HepG2 (cell line): ENCODE results near the gene TFDP1. TPM values are rescaled to one million over a fixed set of nuclear protein-coding genes. Genes with fewer than 3 reads are reported as not detected.

Experiments used
- KDM5A ChIP-seq: fragments of 200-600 bp; sonication (generic); IDR thresholded peaks from 2 replicates; pipeline ENCODE4 v1.7.0; 2018; ENCODE audit warnings: antibody characterized with exemption, mild to moderate bottlenecking, low read length, borderline replicate concordance
- PHB2 ChIP-seq: fragments of 450-650 bp; IDR thresholded peaks from 2 replicates; pipeline ENCODE4 v1.6.1; 2018; ENCODE audit not compliant: partially characterized antibody
- SALL1 ChIP-seq: sonication (generic); formaldehyde crosslinking; IDR thresholded peaks from 2 replicates; pipeline ENCODE4 v1.8.0; 2022; ENCODE audit warnings: mild to moderate bottlenecking, missing genetic modification reagents
- ZFP41 ChIP-seq: sonication (generic); formaldehyde crosslinking; IDR thresholded peaks from 2 replicates; pipeline ENCODE4 v1.4.0; 2020; ENCODE audit warnings: mild to moderate bottlenecking, missing genetic modification reagents, borderline replicate concordance
- ZNF235 ChIP-seq: sonication (generic); formaldehyde crosslinking; IDR thresholded peaks from 2 replicates; pipeline ENCODE4 v1.8.1; 2023; ENCODE audit warnings: mild to moderate bottlenecking, missing genetic modification reagents, borderline replicate concordance
- ZNF280B ChIP-seq: sonication (generic); formaldehyde crosslinking; IDR thresholded peaks from 2 replicates; pipeline ENCODE4 v1.5.0; 2020; ENCODE audit warnings: missing genetic modification reagents, mild to moderate bottlenecking, borderline replicate concordance
- ZNF281 ChIP-seq: sonication (generic); formaldehyde crosslinking; IDR thresholded peaks from 2 replicates; pipeline ENCODE4 v1.4.0; 2020; ENCODE audit warnings: missing genetic modification reagents, borderline replicate concordance
- polyA plus RNA-seq, 8 experiments: library from polyadenylated mRNA; depleted of rRNA in 3 of 8; stranded (reverse) in 7 of 8; unstranded in 1 of 8; fragments of >200 nt; fragmentation: Illumina TruSeq in 4 of 8; extraction: Trizol in 4 of 8; gene quantifications; 2 replicates each; pipeline versions ENCODE4 v1.2.1 to v1.2.3, GENCODE V29; 2011 to 2016; ENCODE audit warnings: low read depth in 4 of 8, missing spikeins in 1 of 8, mixed read lengths in 1 of 8; ENCODE audit not compliant: insufficient read depth in 1 of 8
- total RNA-seq, 5 experiments: library from RNA; depleted of rRNA; stranded (reverse); fragments of >200 nt; fragmentation: Illumina TruSeq; extraction: Trizol; gene quantifications; 2 replicates each; pipeline ENCODE4 v1.2.3, GENCODE V29; 2016; ENCODE audit warnings: low read depth in 1 of 5

The TFDP1 gene
- total and polyA plus RNA-seq, 2 of the 13 experiments (the other 11 are each of a cell fraction or from before 2014, with no cell fraction given), result 38.0 to 84.2 TPM

- no peak for TF ChIP-seq ZNF280B (CRISPR knock-in tag)
- no peak for TF ChIP-seq ZFP41 (CRISPR knock-in tag)
- TF ChIP-seq SALL1, result no peak
- no peak for TF ChIP-seq ZNF235 (CRISPR knock-in tag)
- TF ChIP-seq KDM5A, result no peak
- no peak for TF ChIP-seq PHB2
- no peak for TF ChIP-seq ZNF281 (CRISPR knock-in tag)
These were observed 86.8 kb downstream of the TFDP1 start (continued) for GRCh38 chr13:113671066-113672001.
